NCI-H526 (cell line): ENCODE results near the gene DYSF.
A peak's percentile ranks its signal among the peaks of the same experiment; 100 is the strongest.

ENCODE experiments used
- DNase-seq, 2 experiments: peaks; one replicate each; lab custom pipeline; 2025; lab: John Stamatoyannopoulos, UW

The DYSF gene

GRCh38 chr2:71456617-71457016, 3.3 kb downstream of the DYSF start:
- no peak for DNase-seq

GRCh38 chr2:71457123-71457915, 4.0 kb downstream of the DYSF start:
- no peak for DNase-seq

- no peak for DNase-seq
Observed at GRCh38 chr2:71457923-71458322, 4.6 kb downstream of the DYSF start.

- no peak for DNase-seq
Observed at GRCh38 chr2:71458413-71459083, 5.2 kb downstream of the DYSF start.

- DNase-seq = no peak
Observed at GRCh38 chr2:71459084-71459431, 5.7 kb downstream of the DYSF start.

GRCh38 chr2:71460056-71460455, 6.7 kb downstream of the DYSF start:
- DNase-seq = no peak

- peak in 1 of 2 experiments; percentile 17 for DNase-seq
Observed at GRCh38 chr2:71460595-71461303, 7.4 kb downstream of the DYSF start.

GRCh38 chr2:71461304-71461671, 7.9 kb downstream of the DYSF start:
- DNase-seq = no peak

- no peak for DNase-seq
Observed at GRCh38 chr2:71462056-71462605, 8.8 kb downstream of the DYSF start.

GRCh38 chr2:71462641-71463341, 9.4 kb downstream of the DYSF start:
- no peak for DNase-seq

GRCh38 chr2:71463342-71463654, 9.9 kb downstream of the DYSF start:
- DNase-seq = no peak

GRCh38 chr2:71464389-71464788, 11.0 kb downstream of the DYSF start:
- no peak for DNase-seq

GRCh38 chr2:71465356-71465755, 12.0 kb downstream of the DYSF start:
- no peak for DNase-seq

- DNase-seq = no peak
Observed at GRCh38 chr2:71465961-71466300, 12.6 kb downstream of the DYSF start.

- peak in 1 of 2 experiments; percentile 56 for DNase-seq
Observed at GRCh38 chr2:71466301-71467179, 13.2 kb downstream of the DYSF start.

GRCh38 chr2:71467180-71467815, 13.9 kb downstream of the DYSF start:
- no peak for DNase-seq

- no peak for DNase-seq
Observed at GRCh38 chr2:71468279-71469015, 15.1 kb downstream of the DYSF start.

- no peak for DNase-seq
Observed at GRCh38 chr2:71469403-71470398, 16.3 kb downstream of the DYSF start.

- DNase-seq = no peak
Observed at GRCh38 chr2:71471276-71471675, 17.9 kb downstream of the DYSF start.
